Esophagus squamous epithelium (tissue), 5 donors: Measurements from ENCODE around the gene ZMIZ1. TPM values are rescaled to one million over a fixed set of nuclear protein-coding genes. Genes with fewer than 3 reads are reported as not detected.

ENCODE experiments used
- DNase-seq: peaks from one replicate; lab custom pipeline; 2025; lab: John Stamatoyannopoulos, UW
- H3K27ac ChIP-seq, 4 donors: fragments of 200-600 bp; sonication (generic); one replicate each; pipeline ENCODE4 v1.5.1; 2016 to 2019; ENCODE audit warnings: mild to moderate bottlenecking in 1 of 4
- H3K27me3 ChIP-seq, 4 donors: fragments of 200-600 bp; sonication (generic); 1 replicate in 3 of 4; 2 replicates in 1 of 4; pipeline versions ENCODE4 v1.5.1 to v1.6.0; 2017 to 2021; ENCODE audit warnings: antibody characterized with exemption in 1 of 4
- H3K36me3 ChIP-seq, 3 donors: fragments of 200-600 bp; sonication (generic); one replicate each; pipeline ENCODE4 v1.5.1; 2016 to 2019
- H3K4me1 ChIP-seq, 3 donors: fragments of 200-600 bp; sonication (generic); one replicate each; pipeline ENCODE4 v1.5.1; 2017 to 2019
- H3K4me3 ChIP-seq, 4 donors: fragments of 200-600 bp; sonication (generic); 1 replicate in 3 of 4; 2 replicates in 1 of 4; pipeline ENCODE4 v1.5.1; 2016 to 2019; ENCODE audit warnings: mild to moderate bottlenecking in 2 of 4, moderate library complexity in 1 of 4
- H3K9me3 ChIP-seq, 3 donors: fragments of 200-600 bp; sonication (generic); one replicate each; pipeline ENCODE4 v1.5.1; 2016 to 2019
- POLR2A ChIP-seq, 4 donors: fragments of 450-650 bp; IDR thresholded peaks; one replicate each; pipeline ENCODE4 v1.6.1; 2017; ENCODE audit warnings: antibody characterized with exemption in 4 of 4, mild to moderate bottlenecking in 4 of 4, moderate library complexity in 3 of 4
- WGBS, 2 donors: methylation state at CpG; one replicate each; pipeline ENCODE4 v1.1.5; 2018; 5-methylcytosine and 5-hydroxymethylcytosine counted together
- intact Hi-C: fragments of 100-400 bp; cut with DNase I; formaldehyde crosslinking; loops from one replicate; pipeline ENCODE4 v1.15.0; 2022
- total RNA-seq, 4 donors: library from RNA; depleted of rRNA; stranded (reverse); fragments of >200 nt; gene quantifications; one replicate each; pipeline ENCODE4 v1.1.0, GENCODE V29; 2016
- TF ChIP-seq, protein P1 (sequence below), 6 experiments: fragments of 450-650 bp in 4 of 6; fragments of 200-600 bp in 2 of 6; sonication (generic) in 2 of 6; IDR thresholded peaks; one replicate each; pipeline ENCODE4 v1.5.1; 2016 to 2019; ENCODE audit warnings: antibody characterized with exemption in 6 of 6, mild to moderate bottlenecking in 4 of 6, moderate library complexity in 4 of 6
- donor health status: DM: yes; HTN: yes; CAD: no.

ZMIZ1 gene
- total RNA-seq, 4 donors from 2014 or later = 28.2 to 79.5 (median 40.4) TPM

DNA sequence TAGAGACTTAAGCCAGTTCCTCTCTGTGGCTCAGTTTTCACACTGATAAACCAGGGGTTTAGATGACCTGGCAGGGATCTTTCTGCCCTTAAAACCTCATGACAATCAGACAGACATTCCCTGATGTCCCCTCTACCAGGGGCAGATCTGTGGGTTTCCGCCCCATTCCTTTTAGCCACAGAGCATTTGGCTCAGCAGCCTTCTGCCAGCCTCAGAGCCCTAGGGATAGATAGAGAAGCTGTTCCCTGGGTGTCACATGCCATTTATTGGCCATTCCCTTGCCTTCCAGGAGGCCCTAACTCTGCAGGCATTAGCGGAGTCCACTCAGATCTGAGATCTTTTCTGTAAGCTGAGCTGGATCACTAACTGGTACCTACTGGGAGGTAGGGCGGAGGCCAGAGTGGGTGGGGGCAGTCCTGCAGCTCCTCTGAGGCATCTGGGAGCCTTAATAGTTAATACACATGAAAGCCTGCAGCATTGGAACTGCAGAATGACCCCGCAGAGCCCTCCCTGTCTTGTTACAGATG, 101.5 kb downstream of the ZMIZ1 start:
- H3K36me3 ChIP-seq = peaks cover 5 to 88% (median 18%) of the 10 kb centered on the region in 3 donors
- intact Hi-C loops = no loop called here

DNA sequence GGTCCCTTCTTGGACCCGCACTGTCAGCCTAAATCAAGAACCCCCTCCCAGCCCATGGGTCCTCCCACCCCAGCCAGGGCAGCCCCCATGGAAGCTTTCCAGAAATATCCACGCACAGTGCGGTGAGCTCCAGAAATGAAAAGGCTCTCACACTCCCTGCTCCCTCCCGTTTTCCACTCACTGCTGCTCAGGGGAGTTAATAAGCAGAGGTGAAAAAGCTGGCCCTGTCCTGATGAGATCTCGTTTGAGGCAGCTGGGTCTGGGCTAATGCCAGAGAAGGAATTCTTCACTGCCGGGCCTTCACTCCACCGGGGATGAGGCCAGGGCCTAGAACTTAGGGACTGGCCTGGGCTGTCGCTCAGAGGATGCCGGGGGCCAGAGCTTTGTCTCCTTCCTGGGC, 102.2 kb downstream of the ZMIZ1 start:
- H3K9me3 ChIP-seq = no peaks in the 10 kb centered on the region
- no peak overlapping the region for H3K4me3 ChIP-seq
- 79% methylated on average over 7 of the region's 9 CpGs; no CpG with 5 or more reads in 1 of the 2 donors for WGBS, 2 donors
- DNase-seq = no peak
- intact Hi-C loops = no loop called here
- peaks cover 8 to 20% (median 13%) of the 10 kb centered on the region in 3 donors for H3K4me1 ChIP-seq
- H3K36me3 ChIP-seq = peaks cover 5 to 88% (median 18%) of the 10 kb centered on the region in 3 donors
- TF ChIP-seq, protein P1, sequence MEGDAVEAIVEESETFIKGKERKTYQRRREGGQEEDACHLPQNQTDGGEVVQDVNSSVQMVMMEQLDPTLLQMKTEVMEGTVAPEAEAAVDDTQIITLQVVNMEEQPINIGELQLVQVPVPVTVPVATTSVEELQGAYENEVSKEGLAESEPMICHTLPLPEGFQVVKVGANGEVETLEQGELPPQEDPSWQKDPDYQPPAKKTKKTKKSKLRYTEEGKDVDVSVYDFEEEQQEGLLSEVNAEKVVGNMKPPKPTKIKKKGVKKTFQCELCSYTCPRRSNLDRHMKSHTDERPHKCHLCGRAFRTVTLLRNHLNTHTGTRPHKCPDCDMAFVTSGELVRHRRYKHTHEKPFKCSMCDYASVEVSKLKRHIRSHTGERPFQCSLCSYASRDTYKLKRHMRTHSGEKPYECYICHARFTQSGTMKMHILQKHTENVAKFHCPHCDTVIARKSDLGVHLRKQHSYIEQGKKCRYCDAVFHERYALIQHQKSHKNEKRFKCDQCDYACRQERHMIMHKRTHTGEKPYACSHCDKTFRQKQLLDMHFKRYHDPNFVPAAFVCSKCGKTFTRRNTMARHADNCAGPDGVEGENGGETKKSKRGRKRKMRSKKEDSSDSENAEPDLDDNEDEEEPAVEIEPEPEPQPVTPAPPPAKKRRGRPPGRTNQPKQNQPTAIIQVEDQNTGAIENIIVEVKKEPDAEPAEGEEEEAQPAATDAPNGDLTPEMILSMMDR (IDR thresholded peaks at IDR 0.05) = no peak
- TF ChIP-seq POLR2A (IDR thresholded peaks at IDR 0.05) = no peak
- H3K27me3 ChIP-seq = no peaks in the 10 kb centered on the region
- peak overlapping the region in 1 of 4 donors; percentile 21 for H3K27ac ChIP-seq

More for the DNA sequence above, 101.5 kb downstream of the ZMIZ1 start:
- Histone ChIP-seq H3K4me1 (peaks cover 6 to 20% (median 7%) of the 10 kb centered on the region in 3 donors), H3K27me3 (no peaks in the 10 kb centered on the region), H3K9me3 (no peaks in the 10 kb centered on the region), H3K4me3 (no peak overlapping the region), H3K27ac (no peak overlapping the region)
- DNase-seq = no peak
- no peak for TF ChIP-seq POLR2A (IDR thresholded peaks at IDR 0.05)
- TF ChIP-seq, protein P1 (IDR thresholded peaks at IDR 0.05) = no peak
- 83 to 100% methylated on average over 2 of the region's 4 CpGs for WGBS, 2 donors

DNA sequence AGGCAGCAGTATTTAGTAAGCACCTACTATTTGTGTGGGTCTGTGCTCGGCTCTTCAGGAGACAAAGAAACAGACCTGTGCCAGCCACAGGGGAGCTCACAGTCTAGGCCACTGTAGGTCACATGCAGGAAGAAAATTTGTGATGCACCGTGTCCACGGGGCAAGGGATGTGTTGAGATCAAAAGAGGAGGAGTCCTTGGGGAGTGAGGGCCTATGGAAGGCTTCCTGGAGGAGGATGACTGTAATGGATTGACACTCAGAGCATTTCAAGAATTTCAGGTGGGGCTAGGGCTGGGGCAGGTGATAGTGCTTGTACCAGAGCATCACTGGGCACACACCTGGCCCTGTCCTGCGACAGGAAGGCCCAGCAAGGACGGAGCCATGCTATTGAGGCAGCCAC, 102.7 kb downstream of the ZMIZ1 start:
- H3K4me3 ChIP-seq = no peak overlapping the region
- H3K27me3 ChIP-seq = no peaks in the 10 kb centered on the region
- intact Hi-C loops = no loop called here
- peaks cover 5 to 86% (median 18%) of the 10 kb centered on the region in 3 donors for H3K36me3 ChIP-seq
- no peak for TF ChIP-seq POLR2A (IDR thresholded peaks at IDR 0.05)
- TF ChIP-seq, protein P1 (IDR thresholded peaks at IDR 0.05) = no peak
- H3K4me1 ChIP-seq = peaks cover 8 to 22% (median 18%) of the 10 kb centered on the region in 3 donors
- 81 to 90% methylated on average over 2 to 4 of the region's 5 CpGs for WGBS, 2 donors
- H3K9me3 ChIP-seq = no peaks in the 10 kb centered on the region
- no peak overlapping the region for H3K27ac ChIP-seq
- no peak for DNase-seq

DNA sequence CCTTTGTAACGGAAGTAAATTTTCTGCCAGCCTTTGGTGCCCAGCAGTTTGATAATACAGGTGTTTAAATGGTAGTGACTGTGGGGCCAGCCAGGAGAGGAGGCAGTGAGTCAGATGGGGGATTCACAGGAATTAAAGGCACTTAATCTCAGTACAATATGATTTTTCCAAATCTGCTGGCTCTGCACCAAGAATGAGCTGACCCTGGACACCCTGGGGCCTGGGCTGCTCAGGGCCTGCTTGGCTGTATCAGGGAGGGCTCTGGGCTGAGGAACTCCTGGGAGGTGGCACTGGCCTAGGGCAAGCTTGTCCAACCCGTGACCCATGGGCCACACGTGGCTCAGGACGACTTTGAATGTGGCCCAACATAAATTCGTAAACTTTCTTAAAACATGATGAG, 104.1 kb downstream of the ZMIZ1 start:
- TF ChIP-seq, protein P1 (IDR thresholded peaks at IDR 0.05) = no peak
- TF ChIP-seq POLR2A (IDR thresholded peaks at IDR 0.05) = no peak
- Histone ChIP-seq H3K27ac (peak overlapping the region in 1 of 4 donors; percentile 6), H3K27me3 (no peaks in the 10 kb centered on the region), H3K36me3 (peaks cover 5 to 86% (median 12%) of the 10 kb centered on the region in 3 donors), H3K4me1 (peaks cover 8 to 35% (median 32%) of the 10 kb centered on the region in 3 donors), H3K9me3 (no peaks in the 10 kb centered on the region), H3K4me3 (no peak overlapping the region)
- intact Hi-C loops = no loop called here
- no peak for DNase-seq
- 78 to 88% methylated on average over 5 of the region's 5 CpGs for WGBS, 2 donors

DNA sequence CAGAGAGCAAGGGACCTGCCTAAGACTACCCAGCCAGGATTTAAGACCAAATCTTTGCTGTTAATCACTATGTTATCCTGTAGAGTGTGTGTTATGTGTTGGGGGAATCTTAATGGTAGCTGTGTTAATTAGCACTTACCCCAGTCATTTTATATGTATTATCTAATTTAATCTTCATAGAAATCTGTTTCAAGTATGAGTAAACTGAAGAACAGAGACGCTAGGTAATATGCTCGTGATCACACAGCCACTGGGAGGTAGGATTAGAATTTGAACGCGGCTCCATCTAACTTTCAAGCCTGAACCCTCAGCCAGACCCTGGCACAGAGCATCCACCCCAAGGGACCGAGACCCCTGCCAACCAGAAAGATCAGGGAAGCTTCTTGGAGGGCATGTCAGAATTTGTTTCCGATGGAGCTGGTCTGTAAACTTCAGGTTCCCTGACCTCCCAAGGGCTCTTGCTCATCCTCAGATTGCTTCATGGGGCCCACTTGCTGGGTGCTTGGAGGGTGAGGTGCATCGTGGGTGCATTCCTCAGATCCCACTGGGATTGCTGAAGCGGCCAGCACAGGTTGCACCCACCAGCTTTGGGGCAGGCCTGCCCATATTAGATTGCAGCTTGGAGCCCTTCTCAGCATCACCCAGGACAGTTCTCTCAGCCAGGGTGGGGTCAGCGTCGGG, 105.0 kb downstream of the ZMIZ1 start:
- Histone ChIP-seq H3K4me1 (peaks cover 11 to 44% (median 41%) of the 10 kb centered on the region in 3 donors), H3K9me3 (no peaks in the 10 kb centered on the region), H3K4me3 (no peak overlapping the region), H3K36me3 (peaks cover 2 to 86% (median 4%) of the 10 kb centered on the region in 3 donors), H3K27me3 (no peaks in the 10 kb centered on the region), H3K27ac (peak overlapping the region in 1 of 4 donors; percentile 39)
- intact Hi-C loops = no loop called here
- no peak for DNase-seq
- 93 to 98% methylated on average over 4 to 8 of the region's 10 CpGs for WGBS, 2 donors
- TF ChIP-seq, protein P1 (IDR thresholded peaks at IDR 0.05) = no peak
- no peak for TF ChIP-seq POLR2A (IDR thresholded peaks at IDR 0.05)
